Motor neuron (in vitro differentiated cells): ENCODE data around the gene ADCY6. TPM values are rescaled to one million over a fixed set of nuclear protein-coding genes. Genes with fewer than 3 reads are reported as not detected.
A peak's percentile ranks its signal among the peaks of the same experiment; 100 is the strongest.

Experiments used
- ATAC-seq, 8 experiments: fragments of 200-7000 bp; cut with Tn5 transposase; replicated peaks in 6 of 8; 2 replicates each; pipeline ENCODE4 v1.8.0; 2021; ENCODE audit warnings: mild to moderate bottlenecking in 8 of 8, moderate library complexity in 8 of 8
- H3K27ac ChIP-seq, 2 donors: fragments of 250-450 bp; sonication (Bioruptor Pico); 2 replicates each; pipeline ENCODE4 v1.9.0; 2021; ENCODE audit warnings: antibody characterized with exemption in 2 of 2, mild to moderate bottlenecking in 2 of 2, moderate library complexity in 1 of 2
- H3K4me1 ChIP-seq, 2 donors: fragments of 250-450 bp; sonication (Bioruptor Pico); replicated peaks in 1 of 2; 2 replicates each; pipeline ENCODE4 v1.6.1; 2021; ENCODE audit warnings: antibody characterized with exemption in 2 of 2, mild to moderate bottlenecking in 2 of 2, moderate library complexity in 1 of 2
- H3K4me3 ChIP-seq, 5 donors: fragments of 250-450 bp; sonication (Bioruptor Pico); 2 replicates each; pipeline ENCODE4 v1.9.0; 2021; ENCODE audit warnings: antibody characterized with exemption in 5 of 5, mild to moderate bottlenecking in 5 of 5, moderate library complexity in 4 of 5
- WGBS, 10 experiments: fragments of 450-650 bp; shearing (Covaris generic); methylation state at CpG; one replicate each; pipeline ENCODE4 v1.0.0; 2022; 5-methylcytosine and 5-hydroxymethylcytosine counted together
- in situ Hi-C, 9 experiments: fragments of 400-800 bp; cut with MboI; loops; one replicate each; pipeline ENCODE4 v1.15.0; 2021; ENCODE audit warnings: low sequenced_read_pairs in 9 of 9, low pct_unique_long_range_greater_than_20kb in 2 of 9; ENCODE audit not compliant: unreplicated experiment in 9 of 9
- total RNA-seq, 8 experiments: library from RNA; unstranded; fragments of 300-600 nt; gene quantifications; 2 replicates each; pipeline versions ENCODE4 v1.2.3 to v1.2.4, GENCODE V29; 2022

ADCY6 gene
- total RNA-seq, 8 experiments from 2014 or later: 12.4 to 43.6 (median 20.0) TPM

DNA sequence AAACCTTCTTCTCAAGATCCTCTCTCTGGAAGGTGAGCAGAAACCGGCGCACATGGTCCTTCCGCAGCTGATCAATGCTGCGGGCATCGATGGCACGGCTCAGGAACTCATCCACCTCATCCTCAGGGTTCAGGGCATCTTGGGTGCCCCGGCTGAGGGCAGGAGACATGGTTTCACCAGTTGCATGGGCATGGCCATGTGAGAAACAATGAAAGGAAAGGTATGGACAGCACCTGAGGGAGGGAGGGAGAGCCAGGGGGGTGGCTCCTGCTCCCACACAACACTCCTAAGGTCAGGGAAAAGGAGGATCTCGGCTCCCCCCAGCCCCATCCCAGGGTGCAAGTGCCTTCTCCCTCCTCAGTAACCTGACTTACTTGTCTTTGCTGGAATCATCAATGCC, 13.6 kb downstream of the ADCY6 start:
- ATAC-seq: no peak
- no peak overlapping the region for H3K27ac ChIP-seq
- 83 to 100% (median 100%) methylated on average over 3 to 6 of the region's 8 CpGs; no CpG with 5 or more reads in 7 of the 10 experiments for WGBS, 10 experiments
- in situ Hi-C loops: no loop called here
- no peak overlapping the region for H3K4me3 ChIP-seq
- H3K4me1 ChIP-seq: no peaks in the 10 kb centered on the region

DNA sequence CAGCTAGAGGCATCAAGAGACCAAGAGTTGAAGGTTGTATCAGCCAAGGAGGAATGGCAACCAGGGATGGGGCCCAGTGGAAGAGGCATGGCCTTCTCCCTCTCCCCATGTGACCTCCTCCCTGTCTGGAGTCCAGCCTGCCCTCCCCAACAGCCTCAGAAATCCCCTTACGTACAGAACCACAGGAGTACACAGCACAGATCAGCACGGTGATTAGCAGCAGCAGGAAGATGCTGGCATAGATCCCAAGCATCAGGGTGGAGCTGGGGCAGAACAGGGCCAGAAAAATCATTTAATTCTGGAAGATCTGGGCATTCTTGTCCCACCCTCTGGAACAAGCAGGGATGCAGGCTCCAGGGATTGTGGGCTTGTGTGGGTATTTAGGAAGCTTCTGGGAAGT, 14.4 kb downstream of the ADCY6 start:
- H3K4me1 ChIP-seq: no peaks in the 10 kb centered on the region
- WGBS, 10 experiments: 40 to 86% (median 60%) methylated on average over 1 to 2 of the region's 2 CpGs; no CpG with 5 or more reads in 7 of the 10 experiments
- in situ Hi-C loops: no loop called here
- H3K27ac ChIP-seq: no peak overlapping the region
- ATAC-seq: peak in 1 of 8 experiments; percentile 66
- H3K4me3 ChIP-seq: no peak overlapping the region

DNA sequence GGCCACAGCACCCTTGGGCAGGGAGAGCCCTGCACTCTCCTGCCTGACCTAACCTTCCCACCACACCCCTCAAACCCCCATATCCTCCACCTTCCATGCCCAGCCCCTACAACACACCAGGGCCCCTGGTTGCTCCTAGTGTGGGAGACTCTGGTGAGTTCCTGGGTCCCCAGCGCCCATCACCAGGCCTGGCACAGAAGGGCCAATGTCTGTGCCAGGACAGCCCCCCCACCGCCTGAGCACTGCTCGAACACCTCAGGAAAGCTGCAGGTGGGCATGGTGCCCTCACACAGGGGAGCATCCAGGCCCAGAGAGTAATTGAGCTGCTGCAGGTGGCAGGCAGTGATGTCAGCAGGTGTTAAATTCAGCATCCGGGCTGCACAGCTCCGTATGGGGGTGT, 15.2 kb downstream of the ADCY6 start:
- ATAC-seq: no peak
- H3K27ac ChIP-seq: no peak overlapping the region
- in situ Hi-C loops: no loop called here
- no peak overlapping the region for H3K4me3 ChIP-seq
- 100% methylated on average over 1 of the region's 5 CpGs; no CpG with 5 or more reads in 9 of the 10 experiments for WGBS, 10 experiments
- H3K4me1 ChIP-seq: no peaks in the 10 kb centered on the region

DNA sequence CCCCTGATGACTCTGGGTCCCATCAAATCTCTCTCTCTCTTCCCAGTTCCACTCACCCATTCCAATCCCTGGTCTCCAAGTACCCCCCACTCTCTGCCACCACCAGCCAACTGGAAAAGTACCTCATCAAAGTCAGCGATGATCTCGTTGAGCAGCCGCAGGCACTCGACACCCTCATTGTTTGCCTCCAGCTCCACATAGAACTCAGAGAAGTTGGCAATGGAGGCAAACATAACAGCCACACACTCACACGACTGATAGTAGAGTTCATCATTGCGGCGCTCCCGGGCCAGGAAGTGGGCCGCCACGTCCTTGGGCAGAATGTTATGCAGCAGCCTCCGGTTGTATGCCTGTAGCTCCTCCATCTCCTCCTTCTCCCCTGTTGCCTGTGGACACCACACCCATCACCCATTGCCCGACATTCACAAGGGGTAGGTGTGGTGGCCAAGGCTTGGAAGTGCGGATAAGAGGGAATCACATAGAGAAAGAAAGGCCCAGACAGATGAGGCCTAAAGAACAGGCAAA, 17.2 kb downstream of the ADCY6 start:
- ATAC-seq: no peak
- in situ Hi-C loops: no loop called here
- WGBS, 10 experiments: 85 to 100% (median 95%) methylated on average over 2 to 8 of the region's 13 CpGs; no CpG with 5 or more reads in 4 of the 10 experiments

DNA sequence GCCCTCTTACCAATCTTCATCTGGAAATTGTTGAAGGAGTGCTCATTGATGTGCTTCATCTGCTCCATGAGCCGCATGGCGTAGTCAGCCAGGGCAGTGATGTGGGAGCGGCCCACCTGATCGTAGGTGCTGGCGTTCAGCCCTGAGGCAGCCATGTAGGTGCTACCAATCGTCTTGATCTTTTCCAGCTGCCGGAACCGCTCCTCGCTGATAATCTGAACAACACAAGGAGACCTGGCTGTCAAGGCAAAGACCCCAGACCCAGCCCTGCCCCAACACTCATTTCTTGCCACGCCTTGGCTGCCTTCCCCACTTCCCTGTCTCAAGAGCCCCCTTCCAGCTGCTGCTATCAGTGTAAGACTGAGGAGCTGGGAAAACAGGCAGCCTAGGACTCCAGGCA, 18.1 kb downstream of the ADCY6 start:
- WGBS, 10 experiments: 87 to 100% (median 95%) methylated on average over 2 to 10 of the region's 10 CpGs; no CpG with 5 or more reads in 5 of the 10 experiments
- no peak for ATAC-seq
- in situ Hi-C loops: no loop called here

More for the DNA sequence above, 17.2 kb downstream of the ADCY6 start:
- H3K4me3 ChIP-seq: no peak overlapping the region
- H3K27ac ChIP-seq: peak overlapping the region in 1 of 2 donors; percentile 46
- H3K4me1 ChIP-seq: no peaks in the 10 kb centered on the region

DNA sequence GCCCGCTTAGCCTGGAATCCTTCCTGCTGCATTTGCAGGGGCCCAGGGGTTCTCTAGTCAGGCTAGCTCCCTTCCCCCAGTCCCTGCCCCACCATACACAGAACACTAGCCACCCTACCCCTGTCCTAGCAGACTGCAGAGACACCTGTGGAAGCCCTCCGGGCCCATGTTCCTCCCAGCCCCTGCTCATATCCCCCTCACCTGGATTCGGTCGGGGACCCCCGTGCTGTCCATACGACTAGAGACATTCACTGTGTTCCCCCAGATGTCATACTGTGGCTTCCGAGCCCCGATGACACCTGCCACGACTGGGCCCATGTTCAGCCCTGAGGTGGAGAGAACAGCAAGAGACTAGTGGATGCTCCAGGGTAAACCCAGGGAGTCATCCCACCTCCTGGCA, 20.2 kb downstream of the ADCY6 start:
- no peak for ATAC-seq

More for the DNA sequence above, 18.1 kb downstream of the ADCY6 start:
- no peak overlapping the region for H3K27ac ChIP-seq
- H3K4me3 ChIP-seq: no peak overlapping the region
- no peaks in the 10 kb centered on the region for H3K4me1 ChIP-seq

DNA sequence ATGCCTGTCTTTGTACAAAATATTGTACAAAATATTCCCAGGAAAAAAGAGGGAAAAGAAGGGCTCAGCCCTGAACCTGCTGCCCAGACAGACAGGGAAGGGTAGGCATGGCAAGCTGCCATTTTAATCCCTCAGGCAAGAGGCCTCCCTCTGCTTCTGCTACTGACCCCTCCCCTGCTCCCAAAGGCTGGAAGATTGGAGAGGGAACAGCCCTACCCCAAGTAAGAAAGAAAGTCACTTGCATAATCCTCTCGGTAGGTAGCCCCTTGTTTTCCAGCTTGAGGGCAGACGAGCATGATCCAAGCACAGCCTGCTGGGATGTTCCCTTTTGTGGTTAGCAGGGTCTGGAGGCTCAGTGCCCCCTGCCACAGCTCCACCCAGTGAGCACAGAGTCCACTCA, 20.7 kb downstream of the ADCY6 start:
- H3K4me1 ChIP-seq: no peaks in the 10 kb centered on the region
- ATAC-seq: no peak
- no peak overlapping the region for H3K4me3 ChIP-seq
- in situ Hi-C loops: no loop called here
- 20 to 100% (median 100%) methylated on average over 1 to 2 of the region's 2 CpGs; no CpG with 5 or more reads in 7 of the 10 experiments for WGBS, 10 experiments
- H3K27ac ChIP-seq: no peak overlapping the region

More for the DNA sequence above, 20.2 kb downstream of the ADCY6 start:
- WGBS, 10 experiments: 93% methylated on average over 3 of the region's 9 CpGs; no CpG with 5 or more reads in 8 of the 10 experiments
- no peaks in the 10 kb centered on the region for H3K4me1 ChIP-seq
- no peak overlapping the region for H3K27ac ChIP-seq
- in situ Hi-C loops: no loop called here
- H3K4me3 ChIP-seq: no peak overlapping the region

DNA sequence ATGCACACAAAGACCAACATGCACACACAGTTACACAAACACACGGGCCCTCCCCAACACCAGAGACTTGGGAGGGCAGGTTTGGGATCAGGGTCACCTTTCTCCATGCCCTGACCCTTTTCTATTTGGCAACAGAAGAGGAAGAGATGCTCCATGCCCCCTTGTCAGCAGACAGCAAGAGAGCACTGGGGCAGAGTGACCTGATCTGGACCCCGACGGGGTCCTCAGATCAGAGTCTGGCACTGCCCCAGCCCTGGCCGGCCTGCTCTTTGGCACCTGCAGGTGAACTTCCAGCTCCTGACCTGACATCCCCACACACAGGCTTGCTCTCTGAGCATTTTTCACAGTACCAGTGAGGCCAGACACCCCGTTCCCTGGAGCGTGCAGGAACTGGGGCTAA, 21.4 kb downstream of the ADCY6 start:
- in situ Hi-C loops: no loop called here
- no peak overlapping the region for H3K4me3 ChIP-seq
- H3K27ac ChIP-seq: no peak overlapping the region
- 94 to 100% (median 100%) methylated on average over 1 to 2 of the region's 6 CpGs; no CpG with 5 or more reads in 6 of the 10 experiments for WGBS, 10 experiments
- ATAC-seq: no peak
- H3K4me1 ChIP-seq: no peaks in the 10 kb centered on the region

DNA sequence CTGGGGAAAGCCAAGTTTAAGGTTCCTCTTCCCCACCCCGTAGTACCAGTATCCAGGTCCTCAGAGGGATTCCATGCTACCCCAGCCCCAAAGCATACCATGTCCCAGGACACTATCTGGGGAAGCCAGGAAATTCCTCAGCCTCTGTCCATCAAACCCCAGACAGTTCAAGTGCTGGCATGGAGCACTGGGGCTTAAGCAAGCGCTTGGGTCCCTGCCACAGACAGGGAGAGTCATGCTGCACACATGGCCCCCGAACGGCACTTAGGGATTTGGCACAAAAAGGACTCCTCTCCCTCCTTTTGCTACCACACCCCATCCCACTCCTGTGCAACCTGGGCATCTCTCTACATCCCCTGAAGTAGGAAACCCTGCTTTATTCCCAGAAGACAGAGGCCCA, 21.8 kb downstream of the ADCY6 start:
- no peak for ATAC-seq
- Histone ChIP-seq H3K4me1 (no peaks in the 10 kb centered on the region), H3K4me3 (no peak overlapping the region), H3K27ac (no peak overlapping the region)
- in situ Hi-C loops: no loop called here
- 80 to 100% (median 90%) methylated on average over 1 to 4 of the region's 4 CpGs; no CpG with 5 or more reads in 4 of the 10 experiments for WGBS, 10 experiments

DNA sequence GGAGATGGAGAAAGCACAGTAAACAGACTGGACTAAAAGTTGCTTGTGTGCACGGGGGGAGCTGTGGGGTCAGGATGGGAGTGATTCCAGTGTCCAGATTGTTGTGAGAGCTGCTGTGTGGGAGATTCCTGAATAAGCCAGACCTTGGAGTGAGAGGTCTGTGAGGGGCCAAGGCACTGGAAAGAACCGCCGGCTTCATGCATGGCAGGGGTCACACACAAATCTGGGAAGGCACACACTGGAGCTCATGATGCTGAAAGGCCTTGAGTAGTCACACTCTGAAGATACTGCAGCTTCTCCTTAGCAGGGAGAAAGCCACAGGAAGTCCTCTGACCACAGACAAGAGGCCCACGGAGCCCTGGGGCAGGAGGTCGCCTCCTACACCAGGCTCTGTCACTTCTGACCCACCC, 23.1 kb downstream of the ADCY6 start:
- no peak overlapping the region for H3K4me3 ChIP-seq
- H3K4me1 ChIP-seq: no peaks in the 10 kb centered on the region
- ATAC-seq: peak in 2 of 8 experiments; percentile 13 to 42
- no peak overlapping the region for H3K27ac ChIP-seq
- 80 to 100% (median 87%) methylated on average over 2 to 3 of the region's 5 CpGs; no CpG with 5 or more reads in 6 of the 10 experiments for WGBS, 10 experiments
- in situ Hi-C loops: no loop called here

DNA sequence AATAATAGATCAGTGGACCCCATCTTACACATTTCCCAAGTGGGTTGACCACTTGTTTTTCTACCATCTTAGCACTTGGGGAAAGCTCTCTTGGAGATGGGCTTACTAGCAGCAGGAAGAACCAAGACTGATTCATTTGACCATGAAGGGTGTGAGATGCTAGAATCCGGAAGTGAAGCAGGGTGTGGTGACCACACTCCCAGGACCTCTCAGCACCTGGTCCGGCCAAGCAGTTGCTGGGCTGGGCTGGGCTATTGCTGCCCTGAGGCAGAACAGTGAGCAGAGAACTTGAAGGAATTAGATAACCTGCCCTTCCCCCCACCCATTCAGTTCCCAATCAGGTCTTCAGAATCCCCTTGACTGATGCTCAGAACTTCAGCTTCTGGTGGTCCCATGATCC, 24.4 kb downstream of the ADCY6 start:
- 100% methylated on average over 1 to 2 of the region's 2 CpGs; no CpG with 5 or more reads in 8 of the 10 experiments for WGBS, 10 experiments
- H3K27ac ChIP-seq: no peak overlapping the region
- ATAC-seq: peak in 3 of 8 experiments; percentile 57 to 95 (median 88)
- no peak overlapping the region for H3K4me3 ChIP-seq
- in situ Hi-C loops: no loop called here
- no peaks in the 10 kb centered on the region for H3K4me1 ChIP-seq

DNA sequence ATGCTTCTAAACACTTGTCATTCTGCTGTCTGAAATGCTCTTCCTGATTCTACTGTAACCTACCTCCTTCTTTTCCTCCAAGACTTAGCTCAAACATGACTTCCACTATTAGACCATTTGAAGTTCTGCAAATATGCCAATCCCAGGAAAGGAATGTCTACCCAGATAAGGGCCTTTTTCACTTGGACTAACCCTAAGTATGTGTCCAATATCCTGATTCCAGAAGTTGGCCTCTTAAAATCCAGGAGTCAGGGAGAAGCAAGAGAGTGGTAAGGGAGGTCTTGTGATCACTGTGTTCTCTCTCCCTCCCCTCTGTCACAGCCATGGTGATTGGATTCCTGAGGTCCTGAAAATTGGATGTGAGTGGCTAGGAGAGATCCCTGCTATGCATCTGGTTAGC, 30.2 kb downstream of the ADCY6 start:
- ATAC-seq: no peak
- H3K4me3 ChIP-seq: no peak overlapping the region
- no peaks in the 10 kb centered on the region for H3K4me1 ChIP-seq
- H3K27ac ChIP-seq: no peak overlapping the region
- in situ Hi-C loops: no loop called here

DNA sequence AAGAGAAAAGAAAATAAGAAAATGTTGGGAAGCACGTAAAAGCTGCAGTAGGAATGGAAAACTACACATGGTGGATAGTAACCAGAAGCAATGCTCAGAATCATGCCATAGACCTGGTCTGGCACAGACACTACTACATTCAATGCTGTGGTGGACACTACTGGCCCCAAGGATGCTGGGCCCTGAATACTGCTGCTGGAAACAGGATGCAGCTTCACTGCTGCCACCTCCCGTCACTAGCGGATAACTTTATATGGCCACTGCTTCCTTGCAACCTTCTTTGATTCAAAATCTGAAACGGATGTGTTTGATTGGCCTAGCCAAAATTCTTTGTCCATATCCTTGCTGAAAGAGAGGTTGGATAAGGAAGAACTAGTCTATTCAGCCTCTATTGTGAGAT, 30.7 kb downstream of the ADCY6 start:
- WGBS, 10 experiments: 51 to 100% (median 69%) methylated on average over 1 to 4 of the region's 4 CpGs; no CpG with 5 or more reads in 1 of the 10 experiments
- peak in 1 of 8 experiments; percentile 25 for ATAC-seq
- in situ Hi-C loops: no loop called here
- H3K4me3 ChIP-seq: no peak overlapping the region
- no peak overlapping the region for H3K27ac ChIP-seq
- no peaks in the 10 kb centered on the region for H3K4me1 ChIP-seq

DNA sequence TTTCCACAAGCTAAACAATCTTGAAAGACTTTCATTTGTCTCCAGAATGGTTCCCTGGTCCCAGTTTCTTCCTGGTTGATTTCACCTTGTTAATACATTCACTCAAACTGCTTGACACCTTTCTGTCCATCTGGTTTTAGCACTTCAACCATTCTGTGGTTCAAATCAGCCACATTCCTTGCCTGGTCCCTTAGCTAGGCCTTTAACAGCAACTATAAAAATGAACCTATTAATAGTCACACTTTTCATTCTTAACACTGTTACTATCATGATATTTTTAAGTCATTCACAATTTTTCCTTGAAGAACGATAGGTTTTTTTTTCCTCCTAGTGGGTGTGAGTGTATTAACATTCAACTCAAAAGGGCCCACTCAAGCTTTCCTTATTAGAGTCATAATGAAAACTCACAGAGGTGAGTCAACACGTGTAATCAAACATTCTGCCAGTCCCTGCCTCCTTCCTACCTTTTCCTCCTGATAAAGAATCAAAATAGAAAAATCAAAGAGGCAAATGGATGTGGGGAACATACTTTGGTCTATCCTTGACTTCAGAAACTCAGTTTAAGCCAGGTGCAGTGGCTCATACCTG, 38.0 kb downstream of the ADCY6 start:
- Histone ChIP-seq H3K27ac (no peak overlapping the region), H3K4me1 (no peaks in the 10 kb centered on the region), H3K4me3 (no peak overlapping the region)
- in situ Hi-C loops: no loop called here
- ATAC-seq: no peak
- WGBS, 10 experiments: 17 to 85% (median 45%) methylated on average over 1 to 2 of the region's 2 CpGs
